MCF 10A (cell line): ENCODE results near the gene CACNA2D4. TPM values are rescaled to one million over a fixed set of nuclear protein-coding genes. Genes with fewer than 3 reads are reported as not detected.

ENCODE experiments used
- BruUV-seq: library from RNA; stranded (reverse); fragments of 400-500 nt; replicated peaks from 2 replicates; lab custom pipeline; 2021; lab: Mats Ljungman, UMichigan
- CTCF ChIA-PET: fragments of 300-600 bp; sonication (Branson Sonifier 250); formaldehyde crosslinking; extraction: SDS; loops from one replicate; lab custom pipeline; 2021; ENCODE audit warnings: antibody characterized with exemption, inconsistent platforms; lab: Yijun Ruan, JAX
- POLR2A ChIA-PET: fragments of 300-600, 350-650 bp; sonication (Branson Sonifier 250); formaldehyde crosslinking; extraction: SDS; loops from one replicate; lab custom pipeline; 2020; ENCODE audit warnings: antibody characterized with exemption, inconsistent platforms; lab: Yijun Ruan, JAX
- DNase-seq: peaks from one replicate; pipeline ENCODE4 v3.0.0-alpha.2; 2018; ENCODE audit not compliant: unreplicated experiment
- H3K27ac Mint-ChIP-seq: one replicate; pipeline ENCODE4 v1.8.0; 2022; ENCODE audit warnings: mild to moderate bottlenecking, low read depth, mixed read lengths; ENCODE audit not compliant: unreplicated experiment
- H3K27me3 Mint-ChIP-seq: one replicate; pipeline ENCODE4 v1.8.0; 2022; ENCODE audit warnings: mixed read lengths; ENCODE audit not compliant: insufficient read depth, unreplicated experiment
- H3K36me3 Mint-ChIP-seq: one replicate; pipeline ENCODE4 v1.8.0; 2022; ENCODE audit warnings: mild to moderate bottlenecking, moderate library complexity, mixed read lengths; ENCODE audit not compliant: insufficient read depth, unreplicated experiment
- H3K4me1 Mint-ChIP-seq: one replicate; pipeline ENCODE4 v1.8.0; 2022; ENCODE audit warnings: mixed read lengths; ENCODE audit not compliant: insufficient read depth, unreplicated experiment
- H3K4me3 Mint-ChIP-seq: one replicate; pipeline ENCODE4 v1.8.0; 2022; ENCODE audit warnings: mild to moderate bottlenecking, moderate library complexity, mixed read lengths; ENCODE audit not compliant: unreplicated experiment
- H3K9me3 Mint-ChIP-seq: one replicate; pipeline ENCODE4 v1.8.0; 2022; ENCODE audit warnings: mixed read lengths; ENCODE audit not compliant: unreplicated experiment
- CTCF ChIP-seq: fragments of 200-600 bp; IDR thresholded peaks from one replicate; pipeline ENCODE4 v1.8.0; 2022; ENCODE audit warnings: antibody characterized with exemption, mild to moderate bottlenecking; ENCODE audit not compliant: unreplicated experiment
- intact Hi-C: fragments of 100-400 bp; cut with micrococcal nuclease; formaldehyde crosslinking; loops from 2 replicates; pipeline ENCODE4 v1.14.1; 2022
- total RNA-seq: library from RNA; stranded (reverse); gene quantifications from 2 replicates; pipeline ENCODE4 v1.2.3, GENCODE V29; 2022

The CACNA2D4 gene
- total RNA-seq, 1 experiment from 2014 or later, result not detected

GRCh38 chr12:1934831-1935230 lies 16.4 kb upstream of the CACNA2D4 start:
- no peak for TF ChIP-seq CTCF
- DNase-seq, result no peak
- intact Hi-C loops, result no loop called here
- no TSS peak for BruUV-seq
- Mint-ChIP-seq H3K27me3 (peaks cover 19% of the 10 kb centered on the region), H3K36me3 (no peaks in the 10 kb centered on the region), H3K4me3 (no peak overlapping the region), H3K9me3 (no peaks in the 10 kb centered on the region), H3K4me1 (peaks cover 4% of the 10 kb centered on the region), H3K27ac (no peak overlapping the region)
- ChIA-PET POLR2A (interaction anchor here (0.5 to 0.7 kb wide), 2 partner anchors 34 to 69 kb away, joined by 3 to 4 read pairs; no protein-coding TSS in a partner anchor), CTCF (interaction anchor here (0.7 to 1.1 kb wide), 5 partner anchors 90 to 300 kb away, joined by 3 to 4 read pairs (median 3); no protein-coding TSS in a partner anchor)

- no peak overlapping the region for H3K4me3 Mint-ChIP-seq
- H3K9me3 Mint-ChIP-seq, result no peaks in the 10 kb centered on the region
- peaks cover 4% of the 10 kb centered on the region for H3K4me1 Mint-ChIP-seq
- intact Hi-C loops, result no loop called here
- BruUV-seq, result no TSS peak
- no peaks in the 10 kb centered on the region for H3K36me3 Mint-ChIP-seq
- no peak for DNase-seq
- no peak overlapping the region for H3K27ac Mint-ChIP-seq
- CTCF ChIA-PET, result interaction anchor here (0.5 to 1.1 kb wide), 2 partner anchors 133 to 145 kb away, joined by 3 read pairs; no protein-coding TSS in a partner anchor
- POLR2A ChIA-PET, result no interaction called here
- no peak for TF ChIP-seq CTCF
- H3K27me3 Mint-ChIP-seq, result peaks cover 26% of the 10 kb centered on the region
Observed at GRCh38 chr12:1934068-1934467, 15.6 kb upstream of the CACNA2D4 start.

GRCh38 chr12:1933342-1934051 lies 15.0 kb upstream of the CACNA2D4 start:
- Mint-ChIP-seq H3K4me1 (peaks cover 4% of the 10 kb centered on the region), H3K9me3 (no peaks in the 10 kb centered on the region), H3K27me3 (peaks cover 32% of the 10 kb centered on the region), H3K4me3 (no peak overlapping the region), H3K27ac (no peak overlapping the region), H3K36me3 (no peaks in the 10 kb centered on the region)
- intact Hi-C loops, result no loop called here
- POLR2A ChIA-PET, result no interaction called here
- CTCF ChIA-PET, result interaction anchor here (0.7 kb wide), 1 partner anchor 719 kb away, joined by 3 read pairs; no protein-coding TSS in a partner anchor
- TF ChIP-seq CTCF, result no peak
- no TSS peak for BruUV-seq
- DNase-seq, result no peak

GRCh38 chr12:1932264-1932777 lies 13.9 kb upstream of the CACNA2D4 start:
- CTCF ChIA-PET, result no interaction called here
- Mint-ChIP-seq H3K27ac (no peak overlapping the region), H3K9me3 (no peaks in the 10 kb centered on the region), H3K36me3 (no peaks in the 10 kb centered on the region), H3K4me3 (no peak overlapping the region), H3K27me3 (peaks cover 44% of the 10 kb centered on the region), H3K4me1 (peaks cover 4% of the 10 kb centered on the region)
- no TSS peak for BruUV-seq
- no peak for DNase-seq
- TF ChIP-seq CTCF, result no peak
- intact Hi-C loops, result no loop called here
- POLR2A ChIA-PET, result no interaction called here
